Mesothelial cell of epicardium (in vitro differentiated cells): Measurements from ENCODE around the gene ACTR3. TPM values are rescaled to one million over a fixed set of nuclear protein-coding genes. Genes with fewer than 3 reads are reported as not detected.

ENCODE experiments used
- DNase-seq, 2 experiments: peaks; one replicate each; pipeline ENCODE4 v3.0.0; 2021; ENCODE audit warnings: low spot score in 2 of 2; ENCODE audit not compliant: unreplicated experiment in 2 of 2
- H3K27ac Mint-ChIP-seq: 2 replicates; pipeline ENCODE4 v1.8.0; 2021; ENCODE audit warnings: mixed read lengths
- H3K27me3 Mint-ChIP-seq: 2 replicates; pipeline ENCODE4 v1.8.0; 2021; ENCODE audit warnings: low read depth, mixed read lengths
- H3K36me3 Mint-ChIP-seq: 2 replicates; pipeline ENCODE4 v1.8.0; 2021; ENCODE audit warnings: mixed read lengths
- H3K4me1 Mint-ChIP-seq: 2 replicates; pipeline ENCODE4 v1.8.0; 2021; ENCODE audit warnings: mixed read lengths
- H3K4me3 Mint-ChIP-seq: 2 replicates; pipeline ENCODE4 v1.8.0; 2021; ENCODE audit warnings: mild to moderate bottlenecking, moderate library complexity, mixed read lengths
- H3K9me3 Mint-ChIP-seq: 2 replicates; pipeline ENCODE4 v1.8.0; 2021; ENCODE audit warnings: mixed read lengths
- total RNA-seq: library from RNA; stranded (reverse); gene quantifications from 3 replicates; pipeline ENCODE4 v1.2.1, GENCODE V29; 2021
- TF ChIP-seq, protein P1 (sequence below): fragments of 200-600 bp; sonication (generic); IDR thresholded peaks from one replicate; pipeline ENCODE4 v1.5.0; 2021; ENCODE audit warnings: antibody characterized with exemption; ENCODE audit not compliant: unreplicated experiment

The ACTR3 gene
- total RNA-seq, 1 donor from 2014 or later = 151 TPM

DNA sequence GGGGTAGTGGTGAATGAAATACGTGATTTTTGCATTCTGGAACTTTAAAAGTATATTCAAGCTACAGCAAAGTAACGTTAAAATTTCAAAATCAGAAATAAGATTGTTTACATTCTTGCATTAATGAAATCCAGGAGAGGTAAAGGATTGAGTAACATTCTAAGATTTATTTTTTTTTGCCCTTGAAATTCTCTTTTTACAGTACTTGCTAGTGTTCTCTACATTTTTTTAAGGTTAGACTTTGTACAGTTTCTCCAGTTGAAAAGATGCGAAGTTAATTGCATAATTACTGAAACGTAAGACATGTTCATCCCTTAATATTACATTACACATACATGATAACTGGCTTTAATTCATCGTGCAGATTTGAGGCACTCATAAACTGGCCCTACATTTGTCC, 74.5 kb downstream of the ACTR3 start:
- Mint-ChIP-seq H3K4me1 (peaks cover 14% of the 10 kb centered on the region), H3K27me3 (no peaks in the 10 kb centered on the region), H3K4me3 (no peak overlapping the region), H3K27ac (no peak overlapping the region), H3K9me3 (no peaks in the 10 kb centered on the region), H3K36me3 (peaks cover 2% of the 10 kb centered on the region)
- no peak for DNase-seq
- TF ChIP-seq, protein P1, sequence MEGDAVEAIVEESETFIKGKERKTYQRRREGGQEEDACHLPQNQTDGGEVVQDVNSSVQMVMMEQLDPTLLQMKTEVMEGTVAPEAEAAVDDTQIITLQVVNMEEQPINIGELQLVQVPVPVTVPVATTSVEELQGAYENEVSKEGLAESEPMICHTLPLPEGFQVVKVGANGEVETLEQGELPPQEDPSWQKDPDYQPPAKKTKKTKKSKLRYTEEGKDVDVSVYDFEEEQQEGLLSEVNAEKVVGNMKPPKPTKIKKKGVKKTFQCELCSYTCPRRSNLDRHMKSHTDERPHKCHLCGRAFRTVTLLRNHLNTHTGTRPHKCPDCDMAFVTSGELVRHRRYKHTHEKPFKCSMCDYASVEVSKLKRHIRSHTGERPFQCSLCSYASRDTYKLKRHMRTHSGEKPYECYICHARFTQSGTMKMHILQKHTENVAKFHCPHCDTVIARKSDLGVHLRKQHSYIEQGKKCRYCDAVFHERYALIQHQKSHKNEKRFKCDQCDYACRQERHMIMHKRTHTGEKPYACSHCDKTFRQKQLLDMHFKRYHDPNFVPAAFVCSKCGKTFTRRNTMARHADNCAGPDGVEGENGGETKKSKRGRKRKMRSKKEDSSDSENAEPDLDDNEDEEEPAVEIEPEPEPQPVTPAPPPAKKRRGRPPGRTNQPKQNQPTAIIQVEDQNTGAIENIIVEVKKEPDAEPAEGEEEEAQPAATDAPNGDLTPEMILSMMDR = no peak

- no peaks in the 10 kb centered on the region for H3K27me3 Mint-ChIP-seq
- peaks cover 14% of the 10 kb centered on the region for H3K4me1 Mint-ChIP-seq
- H3K9me3 Mint-ChIP-seq = no peaks in the 10 kb centered on the region
- no peak for DNase-seq
- peaks cover 2% of the 10 kb centered on the region for H3K36me3 Mint-ChIP-seq
- no peak overlapping the region for H3K4me3 Mint-ChIP-seq
- TF ChIP-seq, protein P1 = no peak
- no peak overlapping the region for H3K27ac Mint-ChIP-seq
These were observed 75.3 kb downstream of the ACTR3 start for GRCh38 chr2:113965228-113965627.

DNA sequence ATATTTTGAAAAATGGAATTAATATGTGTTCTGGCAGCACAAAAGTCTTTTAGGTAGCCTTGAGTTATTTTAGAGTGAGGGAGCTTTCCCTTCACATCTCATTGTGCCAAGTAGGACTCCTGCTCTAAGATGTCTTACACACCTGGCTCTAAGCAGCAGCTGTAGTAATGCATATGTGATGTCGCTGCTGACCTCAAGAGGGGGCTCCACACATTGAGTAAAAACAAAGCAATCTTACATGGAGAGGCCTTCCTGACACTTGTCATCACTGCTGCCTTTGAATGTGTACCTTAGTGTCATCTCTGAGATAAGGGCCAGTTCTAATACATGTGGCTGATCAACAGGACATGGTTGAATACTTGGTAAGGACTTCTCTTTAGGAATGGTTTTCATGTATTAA, 75.8 kb downstream of the ACTR3 start:
- DNase-seq = no peak
- TF ChIP-seq, protein P1 = peak; percentile 35
- Mint-ChIP-seq H3K27me3 (no peaks in the 10 kb centered on the region), H3K4me3 (no peak overlapping the region), H3K27ac (no peak overlapping the region), H3K4me1 (peaks cover 14% of the 10 kb centered on the region), H3K36me3 (peaks cover 2% of the 10 kb centered on the region), H3K9me3 (no peaks in the 10 kb centered on the region)

DNA sequence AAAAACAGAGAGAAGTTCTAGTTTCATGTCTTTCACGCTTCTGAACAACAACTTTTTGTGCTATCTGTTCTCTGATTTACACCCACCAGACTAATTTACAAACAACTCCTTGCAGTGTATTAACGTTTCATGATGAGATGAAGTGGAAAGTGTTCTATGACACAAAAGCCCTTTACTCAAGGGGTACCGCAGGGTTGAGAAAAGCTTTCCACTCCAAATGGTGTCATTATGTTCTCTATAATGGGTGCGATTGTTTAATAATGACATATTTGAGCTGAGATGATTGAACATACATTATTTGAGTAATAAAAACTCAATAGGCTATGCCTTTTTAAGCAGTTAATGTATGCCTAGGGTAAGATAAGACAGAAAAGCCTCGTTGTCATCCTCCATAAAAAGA, 76.3 kb downstream of the ACTR3 start:
- Mint-ChIP-seq H3K27ac (no peak overlapping the region), H3K9me3 (no peaks in the 10 kb centered on the region), H3K4me3 (no peak overlapping the region), H3K4me1 (peaks cover 14% of the 10 kb centered on the region), H3K27me3 (no peaks in the 10 kb centered on the region), H3K36me3 (peaks cover 2% of the 10 kb centered on the region)
- no peak for DNase-seq
- TF ChIP-seq, protein P1 = no peak

GRCh38 chr2:113966832-113967231, 76.9 kb downstream of the ACTR3 start:
- Mint-ChIP-seq H3K27me3 (no peaks in the 10 kb centered on the region), H3K9me3 (no peaks in the 10 kb centered on the region), H3K4me1 (peaks cover 14% of the 10 kb centered on the region), H3K27ac (peak overlapping the region; percentile 40), H3K36me3 (no peaks in the 10 kb centered on the region), H3K4me3 (no peak overlapping the region)
- DNase-seq = no peak
- TF ChIP-seq, protein P1 = no peak

DNA sequence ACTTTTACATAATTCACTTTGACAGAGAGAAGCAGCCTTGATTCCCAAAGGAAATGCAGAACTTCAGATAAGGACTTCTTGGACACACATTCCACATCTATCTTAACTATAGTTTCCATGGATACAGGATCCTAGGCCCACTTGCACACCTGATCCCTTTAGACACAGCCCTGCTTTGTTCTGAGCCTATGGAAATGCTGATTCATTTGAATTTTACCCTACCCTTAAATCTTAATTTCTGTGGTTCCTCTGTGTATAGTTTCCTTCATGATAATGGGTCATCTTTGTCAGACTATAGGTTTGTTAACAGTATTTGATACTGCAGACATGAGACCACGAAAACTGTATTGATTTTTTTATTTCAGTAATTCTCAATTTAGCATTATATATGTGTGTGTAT, 77.4 kb downstream of the ACTR3 start:
- TF ChIP-seq, protein P1 = no peak
- peak overlapping the region; percentile 40 for H3K27ac Mint-ChIP-seq
- no peak for DNase-seq
- no peak overlapping the region for H3K4me3 Mint-ChIP-seq
- no peaks in the 10 kb centered on the region for H3K9me3 Mint-ChIP-seq
- no peaks in the 10 kb centered on the region for H3K36me3 Mint-ChIP-seq
- H3K27me3 Mint-ChIP-seq = no peaks in the 10 kb centered on the region
- peaks cover 14% of the 10 kb centered on the region for H3K4me1 Mint-ChIP-seq
